Activated CD8-positive, alpha-beta T cell treated with anti-CD3 and anti-CD28 coated beads for 36 hours (primary cell): ENCODE results near the gene CSH1. TPM values are rescaled to one million over a fixed set of nuclear protein-coding genes. Genes with fewer than 3 reads are reported as not detected.

ENCODE experiments used
- ATAC-seq: fragments of 200-7000 bp; cut with Tn5 transposase; one replicate; pipeline ENCODE4 v1.10.0; 2021; ENCODE audit warnings: mild to moderate bottlenecking, moderate library complexity
- CTCF ChIA-PET: fragments of 350-600 bp; sonication (Branson Sonifier 250); formaldehyde crosslinking; loops from one replicate; lab custom pipeline; 2021; ENCODE audit warnings: antibody characterized with exemption; lab: Charles Lee
- POLR2A ChIA-PET: fragments of 350-600 bp; sonication (Branson Sonifier 250); formaldehyde crosslinking; loops from one replicate; lab custom pipeline; 2021; ENCODE audit warnings: antibody characterized with exemption; lab: Charles Lee
- DNase-seq: peaks from one replicate; pipeline ENCODE4 v3.0.0-alpha.2; 2020
- H3K27ac Mint-ChIP-seq: one replicate; pipeline ENCODE4 v1.8.0; 2021; ENCODE audit warnings: mild to moderate bottlenecking, mixed read lengths
- H3K27me3 Mint-ChIP-seq: one replicate; pipeline ENCODE4 v1.8.0; 2021; ENCODE audit warnings: mixed read lengths
- H3K36me3 Mint-ChIP-seq: one replicate; pipeline ENCODE4 v1.8.0; 2021; ENCODE audit warnings: low read depth, mixed read lengths
- H3K4me1 Mint-ChIP-seq: one replicate; pipeline ENCODE4 v1.8.0; 2021; ENCODE audit warnings: low read depth, mixed read lengths
- H3K4me3 Mint-ChIP-seq: one replicate; pipeline ENCODE4 v1.8.0; 2021; ENCODE audit warnings: mild to moderate bottlenecking, moderate library complexity, mixed read lengths
- H3K9me3 Mint-ChIP-seq: one replicate; pipeline ENCODE4 v1.8.0; 2021; ENCODE audit warnings: mixed read lengths
- CTCF ChIP-seq: fragments of 200-600 bp; IDR thresholded peaks from one replicate; pipeline ENCODE4 v1.8.0; 2022; ENCODE audit warnings: antibody characterized with exemption, mild to moderate bottlenecking
- intact Hi-C: fragments of 100-400 bp; cut with micrococcal nuclease; formaldehyde crosslinking; loops from one replicate; pipeline ENCODE4 v1.10.0; 2022
- total RNA-seq, 2 experiments: library from RNA; stranded (reverse); gene quantifications; one replicate each; pipeline ENCODE4 v1.2.3, GENCODE V29; 2021

The CSH1 gene
- total RNA-seq, 2 experiments from 2014 or later = not detected

GRCh38 chr17:63855185-63855584, 41.2 kb downstream of the CSH1 start:
- H3K9me3 Mint-ChIP-seq = no peaks in the 10 kb centered on the region
- POLR2A ChIA-PET = interaction anchor here (1.7 kb wide), 1 partner anchor 11 kb away, joined by 4 read pairs; no protein-coding TSS in a partner anchor
- no peak for TF ChIP-seq CTCF
- CTCF ChIA-PET = interaction anchor here (1.0 to 4.3 kb wide), 3 partner anchors 11 to 33 kb away, joined by 3 to 23 read pairs (median 8); no protein-coding TSS in a partner anchor
- no peaks in the 10 kb centered on the region for H3K36me3 Mint-ChIP-seq
- intact Hi-C loops = no loop called here
- H3K27ac Mint-ChIP-seq = no peak overlapping the region
- DNase-seq (no peak), ATAC-seq (no peak)
- no peak overlapping the region for H3K4me3 Mint-ChIP-seq
- H3K27me3 Mint-ChIP-seq = no peaks in the 10 kb centered on the region
- H3K4me1 Mint-ChIP-seq = no peaks in the 10 kb centered on the region

DNA sequence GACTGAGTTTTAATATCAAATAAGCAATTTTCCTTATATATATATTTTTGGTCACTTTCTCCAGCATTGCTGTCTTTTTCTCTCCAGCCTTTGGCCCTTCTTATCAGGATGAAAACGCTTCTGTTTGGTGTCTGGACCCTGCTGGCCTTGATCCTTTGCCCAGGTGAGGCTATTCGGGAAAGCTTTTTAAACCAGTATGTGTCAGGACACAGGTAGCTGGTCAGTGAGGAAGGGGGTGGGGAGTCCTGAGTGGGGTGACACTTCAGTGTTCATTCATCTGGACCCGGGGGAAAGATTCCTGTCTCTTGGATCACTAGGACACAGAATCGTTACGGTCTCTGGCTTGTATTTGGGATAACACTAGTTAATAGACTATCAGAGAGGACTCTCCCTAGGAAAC, 41.7 kb downstream of the CSH1 start:
- no peak for DNase-seq
- intact Hi-C loops = no loop called here
- H3K9me3 Mint-ChIP-seq = no peaks in the 10 kb centered on the region
- POLR2A ChIA-PET = no interaction called here
- TF ChIP-seq CTCF = no peak
- H3K4me3 Mint-ChIP-seq = no peak overlapping the region
- H3K27me3 Mint-ChIP-seq = no peaks in the 10 kb centered on the region
- no peaks in the 10 kb centered on the region for H3K4me1 Mint-ChIP-seq
- CTCF ChIA-PET = interaction anchor here (1.0 to 4.3 kb wide), 3 partner anchors 11 to 33 kb away, joined by 3 to 23 read pairs (median 8); no protein-coding TSS in a partner anchor
- H3K36me3 Mint-ChIP-seq = no peaks in the 10 kb centered on the region
- H3K27ac Mint-ChIP-seq = no peak overlapping the region
- no peak for ATAC-seq

DNA sequence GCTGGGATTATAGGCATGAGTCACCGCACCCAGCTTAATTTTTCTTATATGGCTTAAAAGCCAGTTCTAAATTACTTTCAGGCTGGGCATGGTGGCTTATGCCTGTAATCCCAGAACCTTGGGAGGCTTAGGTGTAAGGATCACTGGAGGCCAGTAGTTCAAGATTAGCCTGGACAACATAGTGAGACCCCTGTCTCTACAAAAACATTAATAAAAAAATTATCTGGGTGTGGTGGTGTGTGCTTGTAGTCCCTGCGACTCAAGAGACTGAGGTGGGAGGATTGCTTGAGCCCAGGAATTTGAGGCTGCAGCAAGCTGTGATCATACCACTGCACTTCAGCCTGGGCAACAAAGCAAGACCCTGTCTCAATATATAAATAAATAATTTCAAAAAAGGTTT, 43.1 kb downstream of the CSH1 start:
- DNase-seq (no peak), ATAC-seq (no peak)
- Mint-ChIP-seq H3K27ac (no peak overlapping the region), H3K9me3 (peaks cover 4% of the 10 kb centered on the region), H3K4me3 (no peak overlapping the region), H3K4me1 (peaks cover 7% of the 10 kb centered on the region), H3K36me3 (peaks cover 3% of the 10 kb centered on the region), H3K27me3 (no peaks in the 10 kb centered on the region)
- CTCF ChIA-PET = interaction anchor here (4.3 kb wide), 1 partner anchor 13 kb away, joined by 23 read pairs; no protein-coding TSS in a partner anchor
- intact Hi-C loops = no loop called here
- no peak for TF ChIP-seq CTCF
- POLR2A ChIA-PET = interaction anchor here (0.7 kb wide), 1 partner anchor 12 kb away, joined by 3 read pairs; no protein-coding TSS in a partner anchor

- no peak overlapping the region for H3K27ac Mint-ChIP-seq
- ChIA-PET POLR2A (no interaction called here), CTCF (interaction anchor here (1.7 kb wide), 1 partner anchor 17 kb away, joined by 5 read pairs; no protein-coding TSS in a partner anchor)
- no peak for TF ChIP-seq CTCF
- intact Hi-C loops = no loop called here
- H3K4me3 Mint-ChIP-seq = no peak overlapping the region
- ATAC-seq = no peak
- DNase-seq = no peak
- H3K36me3 Mint-ChIP-seq = peaks cover 8% of the 10 kb centered on the region
- H3K9me3 Mint-ChIP-seq = peaks cover 11% of the 10 kb centered on the region
- no peaks in the 10 kb centered on the region for H3K27me3 Mint-ChIP-seq
- H3K4me1 Mint-ChIP-seq = peaks cover 14% of the 10 kb centered on the region
These were observed 46.0 kb downstream of the CSH1 start for GRCh38 chr17:63850401-63850800.
